Smooth muscle cell (in vitro differentiated cells): ENCODE results near the gene PRMT2. TPM values are rescaled to one million over a fixed set of nuclear protein-coding genes. Genes with fewer than 3 reads are reported as not detected.

Source experiments
- DNase-seq: peaks from one replicate; lab custom pipeline; 2025; ENCODE audit not compliant: unreplicated experiment; lab: John Stamatoyannopoulos, UW
- H2AFZ ChIP-seq: fragments of 200-600 bp; sonication (generic); 2 replicates; pipeline ENCODE4 v1.6.0; 2016; ENCODE audit warnings: antibody characterized with exemption, low read depth, mild to moderate bottlenecking
- H3F3A ChIP-seq: fragments of 200-600 bp; sonication (generic); 2 replicates; pipeline ENCODE4 v1.6.0; 2017; ENCODE audit warnings: antibody characterized with exemption, low read depth
- H3K27ac ChIP-seq: fragments of 200-600 bp; sonication (generic); 2 replicates; pipeline ENCODE4 v1.5.1; 2016; ENCODE audit warnings: low read depth, mild to moderate bottlenecking
- H3K27me3 ChIP-seq: fragments of 200-600 bp; sonication (generic); 2 replicates; pipeline ENCODE4 v1.6.1; 2016; ENCODE audit warnings: low read depth, mild to moderate bottlenecking
- H3K36me3 ChIP-seq: fragments of 200-600 bp; sonication (generic); 2 replicates; pipeline ENCODE4 v1.5.1; 2016; ENCODE audit warnings: low read depth
- H3K4me1 ChIP-seq: fragments of 200-600 bp; sonication (generic); 2 replicates; pipeline ENCODE4 v1.5.1; 2016; ENCODE audit warnings: low read depth
- H3K4me2 ChIP-seq: fragments of 200-600 bp; sonication (generic); 2 replicates; pipeline ENCODE4 v1.6.0; 2016; ENCODE audit warnings: mild to moderate bottlenecking
- H3K4me3 ChIP-seq: fragments of 200-600 bp; sonication (generic); 2 replicates; pipeline ENCODE4 v1.5.1; 2016; ENCODE audit warnings: mild to moderate bottlenecking
- H3K79me2 ChIP-seq: fragments of 200-600 bp; sonication (generic); 2 replicates; pipeline ENCODE4 v1.6.0; 2016; ENCODE audit warnings: low read depth, mild to moderate bottlenecking
- H3K9ac ChIP-seq: fragments of 200-600 bp; sonication (generic); 2 replicates; pipeline ENCODE4 v1.6.0; 2016; ENCODE audit warnings: low read depth
- H3K9me3 ChIP-seq: fragments of 200-600 bp; sonication (generic); replicated peaks from 2 replicates; pipeline ENCODE4 v1.5.1; 2016; ENCODE audit warnings: low read depth
- H4K20me1 ChIP-seq: fragments of 200-600 bp; sonication (generic); 2 replicates; pipeline ENCODE4 v1.6.0; 2016; ENCODE audit warnings: low read depth
- WGBS: methylation state at CpG from one replicate; pipeline ENCODE4 v1.1.7; 2016; ENCODE audit warnings: low lambda C conversion rate; 5-methylcytosine and 5-hydroxymethylcytosine counted together
- polyA plus RNA-seq: library from polyadenylated mRNA; unstranded; fragments of >200 nt; fragmentation: Nextera tagmentation; extraction: Ambion mirVana; gene quantifications from 2 replicates; pipeline ENCODE4 v1.2.1, GENCODE V29; 2016
- total RNA-seq: library from RNA; depleted of rRNA; stranded (reverse); fragments of >200 nt; gene quantifications from 2 replicates; pipeline ENCODE4 v1.2.3, GENCODE V29; 2014
- TF ChIP-seq, protein P1 (sequence below): fragments of 200-600 bp; sonication (generic); IDR thresholded peaks from 2 replicates; pipeline ENCODE4 v1.5.1; 2017; ENCODE audit warnings: borderline replicate concordance, mild to moderate bottlenecking, antibody characterized with exemption; ENCODE audit not compliant: insufficient read depth, poor library complexity, severe bottlenecking

The PRMT2 gene
- total and polyA plus RNA-seq, 2 experiments from 2014 or later, result 61.9 to 97.9 TPM

DNA sequence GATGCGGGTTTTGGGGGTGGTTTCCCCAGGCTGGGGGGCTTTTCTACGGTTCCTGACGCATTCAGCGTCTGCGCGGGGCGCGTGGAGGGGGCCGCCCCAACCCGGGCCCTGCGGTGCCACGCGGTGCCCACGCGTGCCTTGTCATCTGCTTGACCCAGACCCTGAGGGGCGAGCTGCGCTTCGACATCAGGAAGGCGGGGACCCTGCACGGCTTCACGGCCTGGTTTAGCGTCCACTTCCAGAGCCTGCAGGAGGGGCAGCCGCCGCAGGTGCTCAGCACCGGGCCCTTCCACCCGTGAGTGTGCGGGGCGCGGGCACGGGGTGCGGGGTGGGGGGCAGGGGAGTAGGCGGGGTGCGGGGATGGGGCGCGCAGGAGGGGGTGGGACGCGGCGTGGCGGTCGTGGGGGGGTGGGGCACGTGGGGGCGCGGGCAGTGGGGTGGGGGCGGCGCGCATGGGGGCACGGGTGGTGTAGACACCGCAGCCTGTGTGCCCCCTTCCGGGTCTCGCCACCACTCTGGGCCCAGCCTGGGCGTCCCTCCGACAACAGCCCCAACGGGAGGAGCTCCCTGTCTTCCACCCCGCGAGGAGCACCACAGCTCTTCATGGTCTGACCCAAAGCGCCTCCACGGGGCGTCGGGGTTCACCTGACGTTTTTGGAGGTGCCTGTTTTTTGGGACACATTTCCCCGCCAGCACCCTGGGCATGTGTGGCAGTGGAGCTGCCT, 26.3 kb downstream of the PRMT2 start:
- Histone ChIP-seq H4K20me1 (peaks cover 7% of the 10 kb centered on the region), H3K4me1 (no peaks in the 10 kb centered on the region), H3K27ac (no peak overlapping the region), H2AFZ (no peak overlapping the region), H3F3A (peaks cover 17% of the 10 kb centered on the region), H3K9me3 (no peaks in the 10 kb centered on the region), H3K79me2 (no peaks in the 10 kb centered on the region), H3K4me3 (no peak overlapping the region), H3K36me3 (peaks cover 4% of the 10 kb centered on the region), H3K27me3 (no peaks in the 10 kb centered on the region), H3K4me2 (no peak overlapping the region), H3K9ac (no peak overlapping the region)
- TF ChIP-seq, protein P1, sequence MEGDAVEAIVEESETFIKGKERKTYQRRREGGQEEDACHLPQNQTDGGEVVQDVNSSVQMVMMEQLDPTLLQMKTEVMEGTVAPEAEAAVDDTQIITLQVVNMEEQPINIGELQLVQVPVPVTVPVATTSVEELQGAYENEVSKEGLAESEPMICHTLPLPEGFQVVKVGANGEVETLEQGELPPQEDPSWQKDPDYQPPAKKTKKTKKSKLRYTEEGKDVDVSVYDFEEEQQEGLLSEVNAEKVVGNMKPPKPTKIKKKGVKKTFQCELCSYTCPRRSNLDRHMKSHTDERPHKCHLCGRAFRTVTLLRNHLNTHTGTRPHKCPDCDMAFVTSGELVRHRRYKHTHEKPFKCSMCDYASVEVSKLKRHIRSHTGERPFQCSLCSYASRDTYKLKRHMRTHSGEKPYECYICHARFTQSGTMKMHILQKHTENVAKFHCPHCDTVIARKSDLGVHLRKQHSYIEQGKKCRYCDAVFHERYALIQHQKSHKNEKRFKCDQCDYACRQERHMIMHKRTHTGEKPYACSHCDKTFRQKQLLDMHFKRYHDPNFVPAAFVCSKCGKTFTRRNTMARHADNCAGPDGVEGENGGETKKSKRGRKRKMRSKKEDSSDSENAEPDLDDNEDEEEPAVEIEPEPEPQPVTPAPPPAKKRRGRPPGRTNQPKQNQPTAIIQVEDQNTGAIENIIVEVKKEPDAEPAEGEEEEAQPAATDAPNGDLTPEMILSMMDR, result no peak
- WGBS, result 85% methylated on average over 29 of the region's 61 CpGs
- no peak for DNase-seq

DNA sequence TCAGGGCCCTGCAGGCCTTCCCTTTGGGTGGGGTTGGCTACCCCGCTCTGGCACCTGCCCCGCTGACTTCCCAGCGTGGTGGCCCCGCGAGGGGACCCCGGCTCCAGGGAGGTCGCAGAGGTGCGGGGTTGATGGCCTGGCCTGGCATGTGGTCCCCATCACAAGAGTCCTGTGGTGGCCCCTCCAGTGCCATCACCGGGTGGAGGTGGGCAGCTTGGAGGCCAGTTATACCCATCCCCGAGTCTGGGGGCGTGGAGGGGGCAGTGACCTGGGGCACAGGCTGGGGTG, 26.8 kb downstream of the PRMT2 start:
- DNase-seq, result no peak

DNA sequence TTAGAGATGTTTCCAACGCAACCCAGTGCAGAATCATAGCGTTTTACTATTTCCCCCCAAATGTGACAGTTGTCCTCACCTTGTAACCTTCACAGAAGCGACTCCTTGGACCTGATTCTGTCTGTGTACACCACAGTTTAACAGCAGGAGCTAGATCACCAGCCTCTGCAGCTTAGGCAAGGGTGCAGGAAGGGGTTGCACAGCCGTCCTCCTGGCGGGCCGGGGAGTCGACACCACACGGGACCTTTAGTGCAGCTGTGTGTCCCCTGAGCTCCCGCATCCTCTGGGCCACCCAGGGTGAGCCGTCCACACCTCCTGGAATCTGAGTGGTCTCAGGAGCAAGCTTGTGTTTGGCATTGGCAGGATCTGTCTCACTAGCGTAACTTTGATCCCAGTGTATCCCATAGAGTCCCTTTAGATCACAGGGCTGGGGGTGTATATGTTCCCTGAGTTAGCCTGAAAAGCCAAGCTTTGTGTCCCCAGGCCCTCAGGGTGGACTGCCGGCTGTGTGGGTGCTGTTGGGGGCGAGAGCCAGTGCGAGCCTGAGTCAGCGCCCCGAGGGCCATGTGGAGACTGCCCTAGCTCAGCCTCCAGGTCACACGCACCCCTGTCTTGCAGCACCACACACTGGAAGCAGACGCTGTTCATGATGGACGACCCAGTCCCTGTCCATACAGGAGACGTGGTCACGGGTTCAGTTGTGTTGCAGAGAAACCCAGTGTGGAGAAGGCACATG, 27.5 kb downstream of the PRMT2 start:
- no peak overlapping the region for H3K27ac ChIP-seq
- no peaks in the 10 kb centered on the region for H3K79me2 ChIP-seq
- H3K4me1 ChIP-seq, result no peaks in the 10 kb centered on the region
- H3K4me2 ChIP-seq, result no peak overlapping the region
- H3K27me3 ChIP-seq, result no peaks in the 10 kb centered on the region
- H4K20me1 ChIP-seq, result peaks cover 7% of the 10 kb centered on the region
- H3K4me3 ChIP-seq, result no peak overlapping the region
- no peak for DNase-seq
- TF ChIP-seq, protein P1, result no peak
- H2AFZ ChIP-seq, result no peak overlapping the region
- H3K36me3 ChIP-seq, result peaks cover 1% of the 10 kb centered on the region
- WGBS, result 90% methylated on average over 21 of the region's 21 CpGs
- H3K9me3 ChIP-seq, result no peaks in the 10 kb centered on the region
- no peak overlapping the region for H3K9ac ChIP-seq
- peaks cover 17% of the 10 kb centered on the region for H3F3A ChIP-seq

More for the DNA sequence above, 26.8 kb downstream of the PRMT2 start:
- no peaks in the 10 kb centered on the region for H3K9me3 ChIP-seq
- H2AFZ ChIP-seq, result no peak overlapping the region
- no peak overlapping the region for H3K4me2 ChIP-seq
- H3K4me3 ChIP-seq, result no peak overlapping the region
- TF ChIP-seq, protein P1, result no peak
- H3K36me3 ChIP-seq, result peaks cover 4% of the 10 kb centered on the region
- peaks cover 17% of the 10 kb centered on the region for H3F3A ChIP-seq
- no peak overlapping the region for H3K27ac ChIP-seq
- H3K9ac ChIP-seq, result no peak overlapping the region
- peaks cover 7% of the 10 kb centered on the region for H4K20me1 ChIP-seq
- 96% methylated on average over 10 of the region's 11 CpGs for WGBS
- no peaks in the 10 kb centered on the region for H3K4me1 ChIP-seq
- no peaks in the 10 kb centered on the region for H3K79me2 ChIP-seq
- H3K27me3 ChIP-seq, result no peaks in the 10 kb centered on the region
